GM18498 (cell line): ENCODE data around the gene ADAMTS9.

ENCODE experiments used
- ATAC-seq: cut with Tn5 transposase; IDR thresholded peaks from one replicate; pipeline ENCODE4 v1.9.1; 2021; ENCODE audit warnings: mild to moderate bottlenecking, moderate library complexity; ENCODE audit not compliant: unreplicated experiment

ADAMTS9 gene, protein sequence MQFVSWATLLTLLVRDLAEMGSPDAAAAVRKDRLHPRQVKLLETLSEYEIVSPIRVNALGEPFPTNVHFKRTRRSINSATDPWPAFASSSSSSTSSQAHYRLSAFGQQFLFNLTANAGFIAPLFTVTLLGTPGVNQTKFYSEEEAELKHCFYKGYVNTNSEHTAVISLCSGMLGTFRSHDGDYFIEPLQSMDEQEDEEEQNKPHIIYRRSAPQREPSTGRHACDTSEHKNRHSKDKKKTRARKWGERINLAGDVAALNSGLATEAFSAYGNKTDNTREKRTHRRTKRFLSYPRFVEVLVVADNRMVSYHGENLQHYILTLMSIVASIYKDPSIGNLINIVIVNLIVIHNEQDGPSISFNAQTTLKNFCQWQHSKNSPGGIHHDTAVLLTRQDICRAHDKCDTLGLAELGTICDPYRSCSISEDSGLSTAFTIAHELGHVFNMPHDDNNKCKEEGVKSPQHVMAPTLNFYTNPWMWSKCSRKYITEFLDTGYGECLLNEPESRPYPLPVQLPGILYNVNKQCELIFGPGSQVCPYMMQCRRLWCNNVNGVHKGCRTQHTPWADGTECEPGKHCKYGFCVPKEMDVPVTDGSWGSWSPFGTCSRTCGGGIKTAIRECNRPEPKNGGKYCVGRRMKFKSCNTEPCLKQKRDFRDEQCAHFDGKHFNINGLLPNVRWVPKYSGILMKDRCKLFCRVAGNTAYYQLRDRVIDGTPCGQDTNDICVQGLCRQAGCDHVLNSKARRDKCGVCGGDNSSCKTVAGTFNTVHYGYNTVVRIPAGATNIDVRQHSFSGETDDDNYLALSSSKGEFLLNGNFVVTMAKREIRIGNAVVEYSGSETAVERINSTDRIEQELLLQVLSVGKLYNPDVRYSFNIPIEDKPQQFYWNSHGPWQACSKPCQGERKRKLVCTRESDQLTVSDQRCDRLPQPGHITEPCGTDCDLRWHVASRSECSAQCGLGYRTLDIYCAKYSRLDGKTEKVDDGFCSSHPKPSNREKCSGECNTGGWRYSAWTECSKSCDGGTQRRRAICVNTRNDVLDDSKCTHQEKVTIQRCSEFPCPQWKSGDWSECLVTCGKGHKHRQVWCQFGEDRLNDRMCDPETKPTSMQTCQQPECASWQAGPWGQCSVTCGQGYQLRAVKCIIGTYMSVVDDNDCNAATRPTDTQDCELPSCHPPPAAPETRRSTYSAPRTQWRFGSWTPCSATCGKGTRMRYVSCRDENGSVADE (N-terminal part only)

GRCh38 chr3:64687781-64688604 is at the start of gene ADAMTS9:
Gene ADAMTS9 (minus strand): TSS chr3:64688000. CDS start chr3:64687657, 343 bp downstream.
- ATAC-seq, result no peak

- ATAC-seq, result no peak
Measured at GRCh38 chr3:64732576-64732975, 44.8 kb upstream of the ADAMTS9 start.

DNA sequence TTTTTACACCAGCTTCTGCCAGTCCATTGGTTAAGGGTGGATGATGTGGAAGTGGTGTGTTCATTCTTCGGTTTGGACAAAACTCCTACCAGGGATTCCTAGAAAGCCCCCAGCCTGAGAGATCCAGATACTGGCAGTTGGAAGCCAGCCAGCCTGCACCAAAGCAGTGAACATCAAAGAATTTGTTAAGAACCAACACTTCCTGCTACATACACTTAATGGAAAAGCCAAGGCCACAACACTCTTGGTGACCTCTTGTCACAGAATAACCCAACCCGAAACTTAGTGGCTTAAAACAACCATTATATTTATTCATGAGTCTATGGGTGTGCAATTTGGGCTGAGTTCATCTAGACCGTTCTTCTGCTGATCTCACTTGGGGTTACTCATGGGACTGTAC is 42.9 kb upstream of the ADAMTS9 start:
- ATAC-seq, result no peak

GRCh38 chr3:64728994-64729393 is 41.2 kb upstream of the ADAMTS9 start:
- no peak for ATAC-seq

- no peak for ATAC-seq
Measured at GRCh38 chr3:64728428-64728827, 40.6 kb upstream of the ADAMTS9 start.

GRCh38 chr3:64726414-64727090 is 38.8 kb upstream of the ADAMTS9 start:
- no peak for ATAC-seq

DNA sequence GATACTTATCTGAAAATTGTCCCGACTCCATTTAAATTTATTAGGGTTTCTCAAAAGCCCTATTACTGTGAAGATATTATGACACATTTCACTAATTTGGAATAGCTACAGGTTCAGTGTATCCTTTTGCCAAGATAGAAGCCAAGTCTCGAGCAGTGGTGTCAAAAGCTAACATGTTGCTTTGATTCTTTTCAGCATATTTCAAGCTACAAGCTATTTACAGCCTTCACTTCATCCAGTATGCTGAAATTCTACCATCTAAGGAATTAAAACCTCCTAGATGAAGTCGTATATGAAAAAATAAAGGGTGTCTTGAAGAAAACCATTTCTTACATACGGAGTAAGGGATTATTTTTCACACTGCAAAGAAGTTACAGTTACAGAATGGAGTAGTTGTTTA is 31.2 kb upstream of the ADAMTS9 start:
- no peak for ATAC-seq

GRCh38 chr3:64717872-64718613 is 30.2 kb upstream of the ADAMTS9 start:
- ATAC-seq, result no peak

- no peak for ATAC-seq
Measured at GRCh38 chr3:64717411-64717810, 29.6 kb upstream of the ADAMTS9 start.

DNA sequence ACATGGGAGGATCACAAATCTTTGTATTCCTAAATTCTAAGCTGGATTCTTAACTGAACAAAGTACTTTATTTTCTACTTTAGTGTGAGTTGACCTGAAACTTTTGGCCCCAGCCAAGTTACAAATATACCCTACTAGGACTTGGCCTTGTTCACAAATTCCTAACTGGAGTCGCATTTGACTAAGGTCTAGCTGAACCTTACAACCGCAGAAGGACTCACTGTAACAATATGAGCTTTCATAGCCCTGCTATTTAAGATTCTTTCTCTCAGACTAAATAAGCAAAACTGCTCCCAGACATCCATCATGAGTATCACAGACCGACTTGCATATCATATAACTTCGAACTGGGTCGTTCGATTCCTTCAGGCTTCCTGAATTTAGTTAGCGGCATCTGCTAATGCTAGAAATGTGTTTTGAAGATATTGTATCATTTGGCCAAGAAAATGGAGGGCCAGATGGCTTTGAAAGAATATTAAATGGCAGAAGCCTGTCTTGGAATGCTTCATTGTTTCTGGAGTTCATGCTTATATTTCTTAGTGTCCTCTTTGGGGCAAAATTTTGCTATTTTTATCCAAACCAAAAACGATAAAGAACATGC is 28.4 kb upstream of the ADAMTS9 start:
- no peak for ATAC-seq

- ATAC-seq, result no peak
Measured at GRCh38 chr3:64715211-64715982, 27.6 kb upstream of the ADAMTS9 start.

DNA sequence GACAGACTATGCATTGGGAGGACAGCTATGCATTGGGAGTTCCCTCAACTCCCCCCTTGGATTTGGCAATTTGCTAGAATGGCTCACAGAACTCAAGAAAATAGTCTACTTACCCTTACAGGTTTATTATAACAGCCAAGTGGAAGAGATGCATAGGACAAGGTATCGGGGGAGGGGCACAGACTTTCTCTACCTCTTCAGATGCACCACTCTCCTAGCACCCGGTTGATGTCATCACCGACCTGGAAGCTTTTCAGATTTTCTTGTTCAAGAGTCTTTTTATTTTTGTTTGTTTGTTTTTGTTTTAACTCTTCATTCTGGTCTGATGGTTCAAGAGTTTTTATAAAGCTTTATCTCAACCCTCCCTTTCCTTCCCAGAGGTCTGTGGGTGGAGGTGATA is 20.7 kb upstream of the ADAMTS9 start:
- no peak for ATAC-seq

GRCh38 chr3:64705946-64706345 is 18.1 kb upstream of the ADAMTS9 start:
- no peak for ATAC-seq

GRCh38 chr3:64696896-64697295 is 9.1 kb upstream of the ADAMTS9 start:
- ATAC-seq, result no peak

DNA sequence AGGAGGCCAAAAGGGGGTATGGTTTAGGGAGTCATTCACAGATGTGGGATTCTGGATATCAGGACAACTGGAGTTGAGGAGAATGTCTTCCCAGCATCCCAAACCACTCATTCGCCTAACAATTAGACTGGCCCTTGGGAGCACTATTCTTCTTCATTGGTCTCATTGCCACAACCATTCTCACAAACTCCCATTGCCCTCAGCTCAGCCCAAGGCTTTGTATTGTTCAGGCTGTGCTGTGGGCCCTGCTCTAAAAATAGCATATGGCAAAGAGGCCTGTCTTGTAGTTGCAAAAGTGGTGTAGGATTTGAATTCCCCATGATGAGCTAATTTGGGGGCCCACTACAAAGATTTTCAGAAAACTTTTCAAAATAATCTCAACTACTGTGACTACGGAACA is 6.3 kb upstream of the ADAMTS9 start:
- ATAC-seq, result no peak

GRCh38 chr3:64693031-64693430 is 5.2 kb upstream of the ADAMTS9 start:
- ATAC-seq, result no peak

GRCh38 chr3:64691051-64691450 is 3.3 kb upstream of the ADAMTS9 start:
- no peak for ATAC-seq
